ENCODE data around the gene DIP2C.

DNA sequence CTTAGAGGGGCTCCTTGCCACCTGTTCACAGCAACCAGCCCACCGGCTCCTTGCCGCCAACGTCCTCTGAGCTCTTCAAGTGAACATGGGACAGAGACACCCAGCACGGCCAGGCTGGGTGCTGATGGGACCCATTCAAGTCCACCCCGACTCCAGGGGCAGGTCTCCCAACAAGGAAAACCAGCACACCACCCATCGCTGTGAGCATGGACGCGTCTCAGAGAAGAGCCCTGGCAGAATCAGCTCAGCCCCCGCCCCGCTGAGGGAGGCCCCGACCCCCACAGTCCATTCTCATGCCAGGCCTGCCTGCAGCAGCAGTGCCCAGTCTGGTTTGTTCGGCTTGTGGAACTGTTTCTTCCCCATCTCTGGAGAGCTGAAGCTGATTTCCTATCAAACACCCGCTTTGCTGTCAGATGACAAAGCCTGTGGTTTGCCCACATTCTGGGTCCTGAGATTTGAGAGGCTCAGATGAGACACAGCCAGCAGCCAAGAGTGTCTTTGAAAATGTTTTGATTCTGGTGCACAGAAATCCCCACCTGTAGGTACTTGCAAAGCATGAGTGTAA is 337.6 kb downstream of the DIP2C start:
- TF ChIP-seq, protein P1, sequence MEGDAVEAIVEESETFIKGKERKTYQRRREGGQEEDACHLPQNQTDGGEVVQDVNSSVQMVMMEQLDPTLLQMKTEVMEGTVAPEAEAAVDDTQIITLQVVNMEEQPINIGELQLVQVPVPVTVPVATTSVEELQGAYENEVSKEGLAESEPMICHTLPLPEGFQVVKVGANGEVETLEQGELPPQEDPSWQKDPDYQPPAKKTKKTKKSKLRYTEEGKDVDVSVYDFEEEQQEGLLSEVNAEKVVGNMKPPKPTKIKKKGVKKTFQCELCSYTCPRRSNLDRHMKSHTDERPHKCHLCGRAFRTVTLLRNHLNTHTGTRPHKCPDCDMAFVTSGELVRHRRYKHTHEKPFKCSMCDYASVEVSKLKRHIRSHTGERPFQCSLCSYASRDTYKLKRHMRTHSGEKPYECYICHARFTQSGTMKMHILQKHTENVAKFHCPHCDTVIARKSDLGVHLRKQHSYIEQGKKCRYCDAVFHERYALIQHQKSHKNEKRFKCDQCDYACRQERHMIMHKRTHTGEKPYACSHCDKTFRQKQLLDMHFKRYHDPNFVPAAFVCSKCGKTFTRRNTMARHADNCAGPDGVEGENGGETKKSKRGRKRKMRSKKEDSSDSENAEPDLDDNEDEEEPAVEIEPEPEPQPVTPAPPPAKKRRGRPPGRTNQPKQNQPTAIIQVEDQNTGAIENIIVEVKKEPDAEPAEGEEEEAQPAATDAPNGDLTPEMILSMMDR (IDR thresholded peaks at IDR 0.05) = no peak
- TF ChIP-seq GATA2 (CRISPR knock-in tag; IDR thresholded peaks at IDR 0.05) (no peak), REST (IDR thresholded peaks at IDR 0.05; ENCODE audit: low read depth, low read length) (no peak), FOSL2 (IDR thresholded peaks at IDR 0.05; ENCODE audit: borderline replicate concordance, low read depth) (no peak)
